ENCODE results near the gene AKAP11.

AKAP11 gene

GRCh38 chr13:42348576-42348975 is 76.6 kb downstream of the AKAP11 start:
- no peak for DNase-seq

- DNase-seq: no peak
These were observed 78.2 kb downstream of the AKAP11 start for GRCh38 chr13:42350141-42350540.

DNA sequence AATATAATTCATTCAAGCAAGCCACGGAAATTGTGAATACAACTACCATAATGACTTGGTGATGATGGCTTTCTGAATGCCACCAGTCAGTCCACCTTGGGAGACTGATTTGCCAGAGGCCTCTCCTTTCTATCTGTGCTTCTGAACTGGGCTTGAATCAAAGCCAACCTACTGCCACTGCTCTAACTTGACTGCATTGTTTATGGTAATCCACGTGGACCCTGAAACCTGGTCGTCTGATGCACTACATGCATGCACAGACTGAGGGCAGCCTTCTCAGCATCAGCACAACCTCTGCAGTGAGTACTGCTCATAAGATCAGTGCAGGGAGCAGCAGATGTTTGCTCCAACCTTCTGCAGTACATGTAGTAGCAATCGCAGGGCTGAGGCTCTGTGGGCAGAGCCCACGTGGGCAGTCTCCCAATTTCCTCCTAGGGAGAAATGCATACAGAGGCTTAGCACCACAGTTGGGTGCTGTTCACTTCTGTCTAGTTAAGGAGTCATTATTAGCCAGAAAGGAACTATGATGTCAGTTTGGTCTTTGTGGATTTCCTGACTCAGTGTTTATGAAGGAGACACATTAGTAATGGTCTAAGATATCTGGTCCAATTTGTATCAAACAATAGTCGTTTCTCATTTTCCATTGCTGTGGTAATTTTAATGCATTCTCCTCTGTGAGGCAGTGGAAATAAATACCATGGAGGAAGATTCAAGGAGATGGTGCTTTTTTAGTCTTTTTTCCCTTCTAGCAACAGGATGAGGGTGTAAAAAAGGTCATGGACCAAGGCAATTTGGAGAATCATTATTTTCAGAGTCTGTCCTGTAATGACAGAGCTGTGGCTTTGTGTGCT is 82.5 kb downstream of the AKAP11 start:
- peak; percentile 9 for DNase-seq

GRCh38 chr13:42355092-42355485 is 83.1 kb downstream of the AKAP11 start:
- no peak for DNase-seq

DNA sequence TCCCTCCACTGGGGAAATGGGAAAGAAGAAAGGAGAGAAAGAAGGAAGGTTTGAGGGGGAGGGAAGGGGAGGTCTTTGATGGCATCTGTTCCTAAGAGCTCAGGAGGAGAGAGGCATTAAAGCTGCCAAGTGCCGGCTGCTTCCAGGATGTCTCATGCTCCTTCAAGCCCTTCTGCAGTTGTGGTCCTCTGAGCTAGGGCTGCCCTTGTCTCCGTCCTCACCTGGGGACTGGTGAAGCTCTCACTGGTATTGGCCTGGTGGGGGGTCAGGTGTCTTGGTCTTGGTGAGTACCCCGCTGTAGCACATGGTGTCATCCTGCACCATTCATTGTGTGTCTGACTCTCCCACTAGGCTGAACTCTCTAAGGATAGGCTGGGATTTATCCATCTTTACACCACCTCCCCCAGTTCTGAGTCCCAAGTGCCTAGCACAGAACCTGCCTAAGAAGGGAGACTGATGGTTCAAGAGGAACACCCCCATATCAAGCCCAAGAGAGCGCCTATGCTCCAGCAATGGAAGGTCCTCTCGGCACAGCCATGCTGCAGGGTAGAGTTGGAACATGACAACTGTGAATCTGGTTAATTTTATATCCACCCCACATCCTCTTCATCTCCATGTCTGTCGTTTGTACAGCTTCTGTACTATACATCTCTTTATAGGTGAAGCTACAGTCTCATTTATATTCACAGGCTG is 83.7 kb downstream of the AKAP11 start:
- no peak for DNase-seq

DNA sequence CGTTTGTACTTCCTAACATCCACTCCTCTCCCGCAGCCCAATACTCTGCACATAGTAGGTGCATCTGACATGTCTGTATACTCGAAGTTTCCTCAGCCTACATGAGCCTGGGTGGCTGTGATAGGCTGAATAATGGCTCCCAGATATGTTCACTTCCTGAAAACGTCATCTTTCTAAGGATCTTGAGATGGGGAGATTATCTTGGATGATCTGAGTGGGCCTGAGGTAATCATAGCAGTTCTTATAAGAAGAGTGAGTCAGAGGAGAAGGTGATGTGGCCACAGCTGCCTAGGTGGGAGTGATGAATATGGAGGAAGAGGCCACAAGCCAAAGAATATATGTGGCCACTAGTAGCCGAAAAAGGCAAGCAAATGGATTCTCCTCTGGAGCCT is 84.2 kb downstream of the AKAP11 start:
- no peak for DNase-seq

DNA sequence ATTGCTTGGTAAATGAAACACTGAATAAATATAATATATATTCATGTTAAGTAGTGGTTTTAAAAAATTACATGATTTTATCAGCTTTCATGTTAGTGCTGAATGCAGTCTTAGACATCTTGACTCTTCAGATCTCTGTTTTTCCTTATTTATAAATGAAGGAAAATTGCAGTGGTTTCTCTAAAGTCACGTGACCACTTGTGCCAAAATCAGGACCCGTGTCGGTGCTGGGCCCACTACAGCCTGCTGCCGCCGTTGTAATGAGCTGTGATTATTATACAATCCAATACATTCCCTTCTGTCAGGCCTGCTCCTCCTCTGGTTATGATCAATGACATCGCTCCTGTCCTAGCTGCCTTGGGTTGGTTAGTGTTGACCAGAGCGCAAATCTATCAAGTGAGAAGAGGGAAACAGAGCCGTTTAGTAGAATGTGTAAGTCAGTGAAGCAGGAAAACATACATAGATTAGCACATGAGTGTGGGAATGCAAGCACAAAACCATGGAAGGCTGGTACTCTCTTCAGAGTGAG is 88.2 kb downstream of the AKAP11 start:
- no peak for DNase-seq

DNA sequence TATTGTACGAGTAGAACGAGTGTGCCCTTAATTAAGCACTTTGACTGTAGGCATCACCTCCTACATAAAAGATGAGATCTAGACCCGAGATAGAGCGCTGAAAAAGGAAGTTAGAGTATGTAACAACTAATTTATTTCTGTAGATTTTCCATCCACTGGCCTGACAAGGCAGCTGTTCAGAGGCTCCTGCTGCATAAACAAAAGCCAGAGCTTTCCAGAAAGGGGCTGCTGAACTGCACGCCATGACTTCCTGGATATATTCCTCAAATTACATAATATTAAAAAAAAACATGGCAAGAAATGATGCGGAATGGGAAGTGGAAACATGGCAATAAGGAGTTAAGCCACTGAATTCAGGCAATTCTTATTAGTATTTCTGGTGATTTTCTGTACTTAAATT is 89.7 kb downstream of the AKAP11 start:
- DNase-seq: peak; percentile 5

DNA sequence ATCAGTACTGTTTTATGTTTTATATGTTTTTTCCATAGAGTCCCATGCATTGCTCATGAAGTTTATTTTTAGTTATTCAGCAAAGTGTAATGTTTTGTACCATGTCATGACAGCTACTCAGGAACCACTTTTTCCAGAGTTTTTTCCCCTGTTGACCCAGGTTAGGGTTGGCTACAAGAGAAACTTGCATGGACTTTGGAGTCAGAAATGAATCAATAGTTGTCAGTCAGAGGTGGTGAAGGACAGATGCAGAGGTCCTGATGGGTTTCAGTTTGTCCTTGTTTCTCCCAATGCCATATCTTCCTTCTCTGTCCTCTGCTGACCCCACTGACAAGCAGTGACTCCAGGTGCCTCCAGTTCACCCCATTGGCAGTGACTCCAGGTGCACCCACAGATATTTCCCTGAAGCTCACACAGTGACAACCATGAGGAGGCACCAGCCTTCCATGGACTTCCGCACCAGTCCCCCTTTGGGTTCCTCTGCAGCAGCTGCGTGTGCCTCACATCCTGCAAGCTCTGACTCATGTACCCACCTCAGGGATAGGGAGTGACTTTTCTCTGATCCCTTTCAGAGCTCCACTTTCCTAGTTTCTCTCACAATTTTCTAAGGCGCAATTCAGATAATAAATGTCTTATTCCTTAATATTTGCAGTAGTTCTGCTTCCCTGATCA is 92.1 kb downstream of the AKAP11 start:
- no peak for DNase-seq

DNA sequence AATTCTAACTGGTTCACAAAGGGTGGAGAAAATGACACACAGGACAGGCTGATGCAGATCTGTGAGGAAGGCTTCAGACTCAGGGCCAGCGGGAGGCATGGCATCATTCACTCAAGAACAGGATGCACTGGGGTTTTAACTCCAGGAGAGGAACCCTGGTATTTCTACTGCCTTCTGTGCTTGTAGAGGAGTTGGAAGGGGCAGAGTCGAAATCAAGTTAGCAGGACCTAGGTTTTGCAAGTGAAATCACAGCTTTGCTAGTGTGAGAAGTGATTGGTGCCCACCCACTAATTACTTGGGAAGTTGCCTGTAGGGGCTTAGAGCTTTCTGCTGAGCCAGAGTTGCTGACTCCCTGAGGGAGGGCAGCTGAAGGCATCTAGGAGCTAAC is 92.7 kb downstream of the AKAP11 start:
- no peak for DNase-seq

DNA sequence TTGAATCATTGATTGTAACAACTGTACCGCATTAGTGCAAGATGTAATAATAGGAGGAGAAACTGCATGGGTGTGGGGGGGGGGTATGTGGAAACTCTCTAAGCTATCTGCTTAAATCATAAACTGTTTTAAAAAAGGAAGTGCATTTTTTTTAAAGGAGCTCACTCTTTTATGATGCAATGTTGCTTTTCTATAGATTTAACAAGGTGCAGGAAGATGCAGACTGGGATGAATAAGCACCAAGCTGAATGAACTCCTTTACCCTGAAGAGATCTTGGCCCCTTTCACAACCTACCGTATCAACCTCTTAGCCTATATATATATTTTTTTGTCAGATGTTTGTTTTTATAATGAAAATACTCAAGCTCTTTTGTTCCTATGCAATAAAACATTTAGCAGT is 95.9 kb downstream of the AKAP11 start:
- DNase-seq: peak; percentile 43

DNA sequence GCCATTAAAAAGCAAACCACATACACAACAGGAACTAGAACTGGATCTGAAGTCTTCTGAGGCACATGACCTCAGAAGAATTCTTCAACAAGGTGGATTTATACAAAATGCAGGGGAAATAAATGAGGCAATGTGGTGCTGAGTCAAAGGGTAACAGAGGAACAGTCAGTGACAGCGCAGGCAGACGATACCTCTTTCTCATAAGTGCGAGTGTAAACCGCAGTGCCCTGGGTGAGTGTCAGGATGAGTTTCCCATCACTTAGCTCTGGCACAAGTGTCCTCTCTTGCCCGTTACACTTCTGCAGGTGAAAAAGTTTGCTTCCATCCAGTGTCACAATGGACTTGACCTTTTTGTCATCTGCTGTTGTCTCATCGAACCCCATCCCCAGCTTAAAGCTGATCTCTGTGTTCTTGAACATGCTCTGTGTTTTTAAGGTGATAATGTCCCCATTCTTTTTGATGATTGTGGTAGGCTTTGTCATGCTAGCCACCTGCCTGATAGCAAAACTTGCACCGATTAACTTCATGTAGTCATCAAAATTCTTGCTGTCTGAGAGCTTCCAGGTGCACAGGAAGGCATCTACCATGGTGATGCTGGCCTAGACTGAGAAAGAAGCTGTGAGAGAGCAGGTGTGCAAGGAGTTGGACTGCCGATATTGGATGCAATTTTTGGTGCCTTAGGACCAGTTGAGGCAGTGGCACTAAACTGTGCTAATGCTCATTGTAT is 97.3 kb downstream of the AKAP11 start:
- no peak for DNase-seq

DNA sequence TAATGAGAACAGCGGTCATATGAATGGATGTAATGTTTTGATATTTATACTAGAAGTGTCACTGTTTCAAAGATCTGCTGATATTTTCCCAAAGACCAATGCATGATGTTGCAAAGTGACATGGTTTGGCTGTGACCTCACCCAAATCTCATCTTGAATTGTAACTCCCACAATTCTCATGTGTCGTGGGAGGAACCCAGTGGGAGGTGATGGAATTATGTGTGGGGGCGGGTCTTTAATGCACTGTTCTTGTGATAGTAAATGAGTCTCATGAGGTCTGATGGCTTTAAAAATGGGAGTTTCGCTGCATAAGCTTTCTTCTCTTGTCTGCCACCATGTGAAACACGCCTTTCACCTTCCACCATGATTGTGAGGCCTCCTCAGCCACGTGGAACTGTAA is 98.3 kb downstream of the AKAP11 start:
- no peak for DNase-seq
